ENCODE measurements around the gene FAM171A1.
"Not testable (repeated sequence)": the region's sequence is repeated elsewhere in the genome, so short reads cannot be mapped to it uniquely, and the experiment has no call there.

Gene FAM171A1

DNA sequence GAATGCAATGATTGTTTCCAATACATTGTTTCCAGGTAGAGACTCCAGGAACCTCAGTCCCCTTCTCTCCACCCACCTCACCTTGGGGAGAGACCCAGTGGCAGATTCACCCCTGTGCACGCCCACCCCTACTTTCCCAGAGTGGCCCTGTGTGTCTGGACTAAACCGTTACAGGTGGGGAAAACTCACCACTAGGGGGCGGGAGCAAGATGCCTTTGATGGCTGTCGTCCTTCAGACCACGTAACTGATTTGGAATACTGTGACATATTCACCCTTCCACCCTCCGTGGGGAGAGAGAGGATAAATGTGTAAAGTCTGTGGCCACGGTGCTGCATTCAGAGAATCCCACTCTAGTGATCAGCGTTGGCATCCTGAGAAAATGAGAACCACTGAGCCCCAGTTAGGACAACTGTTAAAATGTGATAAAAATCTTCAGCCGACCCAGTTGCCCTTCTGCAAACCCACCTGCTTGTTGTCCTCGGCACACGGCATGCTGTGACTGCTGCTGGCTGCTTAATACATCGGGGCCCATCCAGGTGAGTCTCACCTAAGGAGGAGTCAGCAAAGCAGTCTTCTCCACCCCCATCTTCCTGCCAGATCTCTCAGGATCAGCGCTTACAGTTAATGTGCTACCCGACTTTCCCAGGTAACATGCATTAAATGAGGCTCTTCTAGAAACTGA is 161.1 kb downstream of the FAM171A1 start:
- Histone ChIP-seq H3K4me1 (ENCODE audit: insufficient read depth, poor library complexity, severe bottlenecking) (no peaks in the 10 kb centered on the region), H3K27me3 (ENCODE audit: insufficient read depth, poor library complexity, severe bottlenecking) (no peaks in the 10 kb centered on the region), H3K36me3 (ENCODE audit: low read depth) (no peaks in the 10 kb centered on the region), H3K9me3 (ENCODE audit: severe bottlenecking) (no peaks in the 10 kb centered on the region), H3K4me3 (ENCODE audit: severe bottlenecking) (no peak overlapping the region), H3K27ac (ENCODE audit: poor library complexity, severe bottlenecking) (no peak overlapping the region)
- ATAC-seq (ENCODE audit: low read depth) (peak; percentile 67; the same call in 2 of the 3 replicates), DNase-seq (ENCODE audit: low spot score) (no peak)
- TF ChIP-seq, protein P1, sequence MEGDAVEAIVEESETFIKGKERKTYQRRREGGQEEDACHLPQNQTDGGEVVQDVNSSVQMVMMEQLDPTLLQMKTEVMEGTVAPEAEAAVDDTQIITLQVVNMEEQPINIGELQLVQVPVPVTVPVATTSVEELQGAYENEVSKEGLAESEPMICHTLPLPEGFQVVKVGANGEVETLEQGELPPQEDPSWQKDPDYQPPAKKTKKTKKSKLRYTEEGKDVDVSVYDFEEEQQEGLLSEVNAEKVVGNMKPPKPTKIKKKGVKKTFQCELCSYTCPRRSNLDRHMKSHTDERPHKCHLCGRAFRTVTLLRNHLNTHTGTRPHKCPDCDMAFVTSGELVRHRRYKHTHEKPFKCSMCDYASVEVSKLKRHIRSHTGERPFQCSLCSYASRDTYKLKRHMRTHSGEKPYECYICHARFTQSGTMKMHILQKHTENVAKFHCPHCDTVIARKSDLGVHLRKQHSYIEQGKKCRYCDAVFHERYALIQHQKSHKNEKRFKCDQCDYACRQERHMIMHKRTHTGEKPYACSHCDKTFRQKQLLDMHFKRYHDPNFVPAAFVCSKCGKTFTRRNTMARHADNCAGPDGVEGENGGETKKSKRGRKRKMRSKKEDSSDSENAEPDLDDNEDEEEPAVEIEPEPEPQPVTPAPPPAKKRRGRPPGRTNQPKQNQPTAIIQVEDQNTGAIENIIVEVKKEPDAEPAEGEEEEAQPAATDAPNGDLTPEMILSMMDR (IDR thresholded peaks at IDR 0.05; ENCODE audit: poor library complexity, severe bottlenecking) = peak; percentile 78

DNA sequence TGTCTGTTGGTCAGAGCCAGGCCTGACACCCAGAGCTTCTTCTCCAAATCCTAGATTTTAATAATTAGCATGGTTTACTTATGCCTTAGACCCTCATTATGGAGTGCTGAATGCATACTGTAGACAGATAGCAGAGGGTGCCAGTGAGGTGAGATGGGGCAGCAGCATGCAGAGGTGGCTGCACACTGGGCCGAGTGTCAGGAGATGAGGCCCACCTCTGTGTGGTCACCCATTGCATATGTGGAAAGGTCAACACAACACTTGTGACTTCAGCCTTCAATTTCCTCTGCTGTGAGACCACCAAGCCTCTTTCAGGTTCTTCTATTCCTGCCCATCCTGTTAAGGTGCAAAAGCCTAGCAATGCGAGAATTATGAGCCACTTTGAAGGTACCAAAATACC is 162.9 kb downstream of the FAM171A1 start:
- ATAC-seq (ENCODE audit: low read depth) = no peak
- H3K27ac ChIP-seq (ENCODE audit: poor library complexity, severe bottlenecking) = no peak overlapping the region

DNA sequence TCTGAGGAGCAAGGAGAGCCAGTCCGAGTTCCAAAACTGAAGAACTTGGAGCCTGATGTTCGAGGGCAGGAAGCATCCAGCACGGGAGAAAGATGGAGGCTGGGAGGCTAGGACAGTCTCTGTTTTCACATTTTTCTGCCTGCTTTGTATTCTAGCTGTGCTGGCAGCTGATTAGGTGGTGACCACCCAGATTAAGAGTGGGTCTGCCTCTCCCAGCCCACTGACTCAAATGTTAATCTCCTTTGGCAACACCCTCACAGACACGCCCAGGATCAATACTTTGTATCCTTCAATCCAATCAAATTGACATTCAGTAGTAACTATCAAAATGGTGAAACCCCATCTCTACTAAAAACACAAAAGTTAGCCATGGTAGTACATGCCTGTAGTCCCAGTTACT is 163.7 kb downstream of the FAM171A1 start:
- not testable (repeated sequence) for ATAC-seq (ENCODE audit: low read depth)

More for the DNA sequence above, 162.9 kb downstream of the FAM171A1 start:
- H3K36me3 ChIP-seq (ENCODE audit: low read depth) = no peaks in the 10 kb centered on the region
- TF ChIP-seq, protein P1 (IDR thresholded peaks at IDR 0.05; ENCODE audit: poor library complexity, severe bottlenecking) = no peak
- no peak overlapping the region for H3K4me3 ChIP-seq (ENCODE audit: severe bottlenecking)
- no peaks in the 10 kb centered on the region for H3K9me3 ChIP-seq (ENCODE audit: severe bottlenecking)
- no peaks in the 10 kb centered on the region for H3K27me3 ChIP-seq (ENCODE audit: insufficient read depth, poor library complexity, severe bottlenecking)
- H3K4me1 ChIP-seq (ENCODE audit: insufficient read depth, poor library complexity, severe bottlenecking) = no peaks in the 10 kb centered on the region
- DNase-seq (ENCODE audit: low spot score) = no peak

DNA sequence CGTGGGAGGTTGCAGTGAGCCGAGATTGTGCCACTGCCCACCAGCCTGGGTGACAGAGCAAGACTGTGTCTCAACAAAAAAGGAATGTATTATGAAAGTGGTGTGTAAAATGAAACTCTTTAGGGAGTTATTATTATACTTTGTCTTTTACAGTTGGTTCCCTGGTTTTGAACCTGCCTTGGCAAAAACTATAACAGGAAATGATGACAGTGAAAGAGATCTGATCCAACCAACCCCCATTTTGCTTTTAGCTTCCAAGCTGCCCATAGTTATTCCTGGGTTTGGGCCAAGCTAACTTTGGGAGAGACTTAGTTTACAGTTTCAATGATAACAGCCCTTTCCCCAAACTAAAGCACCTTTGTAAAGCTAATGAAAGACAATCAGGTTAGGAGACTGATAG is 168.4 kb downstream of the FAM171A1 start:
- Histone ChIP-seq H3K9me3 (ENCODE audit: severe bottlenecking) (no peaks in the 10 kb centered on the region), H3K27me3 (ENCODE audit: insufficient read depth, poor library complexity, severe bottlenecking) (no peaks in the 10 kb centered on the region), H3K36me3 (ENCODE audit: low read depth) (no peaks in the 10 kb centered on the region), H3K4me3 (ENCODE audit: severe bottlenecking) (no peak overlapping the region), H3K4me1 (ENCODE audit: insufficient read depth, poor library complexity, severe bottlenecking) (peaks cover 27% of the 10 kb centered on the region), H3K27ac (ENCODE audit: poor library complexity, severe bottlenecking) (peak overlapping the region; percentile 69)
- ATAC-seq (ENCODE audit: low read depth) = no peak
- TF ChIP-seq, protein P1 (IDR thresholded peaks at IDR 0.05; ENCODE audit: poor library complexity, severe bottlenecking) = no peak
- no peak for DNase-seq (ENCODE audit: low spot score)

More for the DNA sequence above, 163.7 kb downstream of the FAM171A1 start:
- not testable (repeated sequence) for H3K9me3 ChIP-seq (ENCODE audit: severe bottlenecking); DNase-seq (ENCODE audit: low spot score); H3K36me3 ChIP-seq (ENCODE audit: low read depth); H3K4me1 ChIP-seq (ENCODE audit: insufficient read depth, poor library complexity, severe bottlenecking); H3K27me3 ChIP-seq (ENCODE audit: insufficient read depth, poor library complexity, severe bottlenecking); H3K4me3 ChIP-seq (ENCODE audit: severe bottlenecking); H3K27ac ChIP-seq (ENCODE audit: poor library complexity, severe bottlenecking)

DNA sequence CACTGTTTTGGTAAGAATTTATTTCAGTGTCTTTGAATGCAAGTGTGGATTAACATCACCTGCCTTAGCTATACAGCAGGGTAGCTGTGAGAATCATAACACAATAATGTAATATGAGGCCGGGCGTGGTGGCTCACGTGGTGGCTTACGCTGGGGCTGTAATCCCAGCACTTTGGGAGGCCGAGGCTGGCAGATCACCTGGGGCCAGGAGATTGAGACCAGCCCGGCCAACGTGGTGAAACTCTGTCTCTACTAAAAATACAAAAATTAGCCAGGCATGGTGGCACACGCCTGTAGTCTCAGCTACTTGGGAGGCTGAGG is 168.8 kb downstream of the FAM171A1 start:
- H3K27ac ChIP-seq (ENCODE audit: poor library complexity, severe bottlenecking) = peak overlapping the region; percentile 69
- H3K4me3 ChIP-seq (ENCODE audit: severe bottlenecking); H3K9me3 ChIP-seq (ENCODE audit: severe bottlenecking); H3K27me3 ChIP-seq (ENCODE audit: insufficient read depth, poor library complexity, severe bottlenecking); H3K36me3 ChIP-seq (ENCODE audit: low read depth); ATAC-seq (ENCODE audit: low read depth); DNase-seq (ENCODE audit: low spot score): not testable (repeated sequence)
- peaks cover 31% of the 10 kb centered on the region for H3K4me1 ChIP-seq (ENCODE audit: insufficient read depth, poor library complexity, severe bottlenecking)

DNA sequence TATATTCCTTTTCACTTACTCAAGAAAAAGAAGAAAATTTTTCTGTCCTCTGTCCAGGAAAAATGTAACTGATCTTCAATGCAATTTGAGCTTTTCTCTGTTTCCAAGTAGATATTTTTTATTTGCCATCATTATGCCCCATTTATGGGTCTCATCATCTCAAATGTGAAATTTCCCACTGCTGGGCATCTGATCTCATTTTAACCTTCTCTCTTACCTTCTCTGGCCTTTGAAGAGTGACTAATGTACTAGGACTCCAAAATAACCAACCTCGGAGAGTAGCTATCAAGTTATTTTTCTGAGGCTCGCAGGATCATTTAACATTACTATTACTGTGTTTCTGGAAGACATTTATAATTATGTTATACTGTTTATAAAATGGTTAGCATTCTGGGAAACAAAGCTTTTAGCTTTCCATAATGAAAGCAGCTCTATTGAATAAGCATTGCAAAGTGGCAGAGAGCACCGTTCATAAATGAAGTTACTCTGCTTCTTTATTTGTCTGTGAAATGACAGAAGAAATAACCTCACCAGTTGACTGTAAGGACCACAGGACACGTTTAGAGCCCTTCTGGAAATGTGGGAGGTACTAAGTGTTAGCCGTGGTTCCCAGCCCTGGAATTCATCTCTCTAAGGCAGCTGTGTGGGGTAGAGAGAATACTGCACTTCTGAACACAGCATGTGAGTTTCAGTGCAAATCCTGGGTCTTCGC is 169.3 kb downstream of the FAM171A1 start:
- peaks cover 34% of the 10 kb centered on the region for H3K4me1 ChIP-seq (ENCODE audit: insufficient read depth, poor library complexity, severe bottlenecking)
- DNase-seq (ENCODE audit: low spot score) (no peak), ATAC-seq (ENCODE audit: low read depth) (peak; percentile 61)
- no peaks in the 10 kb centered on the region for H3K9me3 ChIP-seq (ENCODE audit: severe bottlenecking)
- H3K36me3 ChIP-seq (ENCODE audit: low read depth) = no peaks in the 10 kb centered on the region
- TF ChIP-seq, protein P1 (IDR thresholded peaks at IDR 0.05; ENCODE audit: poor library complexity, severe bottlenecking) = no peak
- H3K4me3 ChIP-seq (ENCODE audit: severe bottlenecking) = no peak overlapping the region
- peak overlapping the region; percentile 69 for H3K27ac ChIP-seq (ENCODE audit: poor library complexity, severe bottlenecking)
- H3K27me3 ChIP-seq (ENCODE audit: insufficient read depth, poor library complexity, severe bottlenecking) = no peaks in the 10 kb centered on the region
